Stomach (tissue), 9 donors: ENCODE data around the gene DNAJC28. TPM values are rescaled to one million over a fixed set of nuclear protein-coding genes. Genes with fewer than 3 reads are reported as not detected.

Experiments
- DNase-seq, 2 donors: peaks; one replicate each; pipeline versions ENCODE4 v3.0.0 to v3.0.0-alpha.2; 2013 to 2019
- H3K27ac ChIP-seq, 5 donors: fragments of 200-600 bp in 4 of 5; sonication (generic) in 4 of 5; one replicate each; pipeline ENCODE4 v1.5.1; 2013 to 2019; ENCODE audit warnings: mild to moderate bottlenecking in 1 of 5, moderate library complexity in 1 of 5
- H3K27me3 ChIP-seq, 3 donors: fragments of 200-600 bp; sonication (generic); one replicate each; pipeline ENCODE4 v1.5.1; 2017 to 2019; ENCODE audit warnings: mixed run types in 1 of 3
- H3K36me3 ChIP-seq, 4 donors: fragments of 200-600 bp; sonication (generic); 1 replicate in 3 of 4; 2 replicates in 1 of 4; pipeline ENCODE4 v1.5.1; 2016 to 2019
- H3K4me1 ChIP-seq, 4 donors: fragments of 200-600 bp; sonication (generic); one replicate each; pipeline ENCODE4 v1.5.1; 2016 to 2019
- H3K4me3 ChIP-seq, 4 donors: fragments of 200-600 bp; sonication (generic) in 3 of 4; one replicate each; pipeline ENCODE4 v1.5.1; 2016 to 2019; ENCODE audit warnings: mild to moderate bottlenecking in 1 of 4
- H3K9me3 ChIP-seq, 4 donors: fragments of 200-600 bp; sonication (generic); one replicate each; pipeline ENCODE4 v1.5.1; 2016 to 2019
- EP300 ChIP-seq: sonication (generic); formaldehyde crosslinking; IDR thresholded peaks from one replicate; pipeline ENCODE4 v1.6.1; 2017; ENCODE audit warnings: antibody characterized with exemption
- POLR2A ChIP-seq, 4 donors: fragments of 450-650 bp; IDR thresholded peaks; one replicate each; pipeline ENCODE4 v1.6.1; 2016; ENCODE audit warnings: antibody characterized with exemption in 4 of 4, control low read depth in 2 of 4, mild to moderate bottlenecking in 1 of 4, moderate library complexity in 1 of 4
- POLR2AphosphoS5 ChIP-seq, 3 donors: sonication (generic); formaldehyde crosslinking; IDR thresholded peaks; one replicate each; pipeline ENCODE4 v1.6.1; 2016; ENCODE audit warnings: antibody characterized with exemption in 3 of 3
- WGBS, 5 donors: extraction: QIAGEN DNeasy Blood & Tissue Kit in 3 of 5; methylation state at CpG; one replicate each; pipeline versions ENCODE4 v1.1.5 to v1.1.7; 2013 to 2018; 5-methylcytosine and 5-hydroxymethylcytosine counted together
- intact Hi-C: fragments of 100-400 bp; cut with DNase I; formaldehyde crosslinking; loops from one replicate; pipeline ENCODE4 v1.15.1; 2023; ENCODE audit warnings: low total_unique reads
- polyA plus RNA-seq, 3 donors: library from polyadenylated mRNA; stranded (reverse); fragments of 200-250 nt; gene quantifications; one replicate each; pipeline ENCODE4 v1.2.3, GENCODE V29; 2013
- total RNA-seq, 5 donors: library from RNA; depleted of rRNA; stranded (reverse); fragments of >200 nt; gene quantifications; one replicate each; pipeline versions ENCODE4 v1.1.0 to v1.2.3, GENCODE V29; 2014 to 2016
- TF ChIP-seq, protein P1 (sequence below), 7 experiments: fragments of 450-650 bp in 4 of 7; fragments of 200-600 bp in 3 of 7; sonication (generic) in 3 of 7; IDR thresholded peaks; one replicate each; pipeline ENCODE4 v1.5.1; 2016 to 2019; ENCODE audit warnings: antibody characterized with exemption in 7 of 7, control low read depth in 2 of 7, mild to moderate bottlenecking in 1 of 7
- donor health status: healthy with polysubstance abuse.
- donor health status: Bipolar disorder and iron deficiency.
- donor health status: healthy.

Gene DNAJC28
- total and polyA plus RNA-seq, 8 donors, result 0.43 to 4.3 (median 1.1) TPM; not detected in 1

DNA sequence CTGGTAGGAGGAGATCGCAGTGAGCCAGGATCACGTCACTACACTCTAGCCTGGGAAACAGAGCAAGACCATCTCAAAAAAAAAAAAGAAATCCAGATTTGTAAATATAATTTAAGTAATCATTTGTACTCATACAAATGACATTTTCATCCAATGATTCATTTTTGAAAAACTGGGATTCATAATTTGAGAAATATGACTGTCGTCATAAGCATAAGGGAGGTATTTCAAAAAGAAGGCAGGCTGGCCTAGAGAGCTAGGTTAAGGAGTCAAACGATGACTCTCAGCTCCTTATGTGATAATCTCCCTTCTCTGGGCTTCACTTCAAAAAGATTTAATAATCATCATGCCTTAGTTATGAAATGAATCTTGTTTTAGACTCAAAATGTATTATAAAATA, 48.1 kb upstream of the DNAJC28 start:
- intact Hi-C loops, result loop anchor here (10.0 kb wide), 1 partner anchor 65 kb away; no protein-coding TSS in a partner anchor

DNA sequence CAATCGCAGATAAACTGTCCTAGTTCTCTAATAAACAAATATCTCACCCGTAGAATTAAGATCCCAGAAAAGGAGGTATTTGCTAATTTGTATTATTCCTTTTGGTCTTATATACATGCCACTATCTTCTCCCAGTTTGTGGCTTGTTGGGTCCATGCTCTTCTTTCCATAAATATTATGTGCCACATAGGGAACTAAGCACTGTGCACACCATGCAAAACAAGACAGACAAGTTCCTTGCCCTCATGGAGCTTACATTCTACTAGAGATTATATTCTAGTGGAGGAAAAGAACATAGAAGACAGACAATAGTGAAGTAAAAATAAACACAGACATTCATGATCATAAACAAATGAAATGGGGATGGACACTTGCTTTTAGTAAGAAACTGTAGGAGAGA, 45.7 kb upstream of the DNAJC28 start:
- Histone ChIP-seq H3K27ac (no peak overlapping the region), H3K4me3 (no peak overlapping the region), H3K9me3 (no peaks in the 10 kb centered on the region), H3K36me3 (peaks cover 33 to 70% (median 70%) of the 10 kb centered on the region in 4 donors), H3K27me3 (no peaks in the 10 kb centered on the region), H3K4me1 (peaks cover 15 to 37% (median 22%) of the 10 kb centered on the region in 4 donors)
- DNase-seq, result no peak
- TF ChIP-seq POLR2A (IDR thresholded peaks at IDR 0.05) (no peak), EP300 (no peak), POLR2AphosphoS5 (IDR thresholded peaks at IDR 0.05) (no peak)
- TF ChIP-seq, protein P1, sequence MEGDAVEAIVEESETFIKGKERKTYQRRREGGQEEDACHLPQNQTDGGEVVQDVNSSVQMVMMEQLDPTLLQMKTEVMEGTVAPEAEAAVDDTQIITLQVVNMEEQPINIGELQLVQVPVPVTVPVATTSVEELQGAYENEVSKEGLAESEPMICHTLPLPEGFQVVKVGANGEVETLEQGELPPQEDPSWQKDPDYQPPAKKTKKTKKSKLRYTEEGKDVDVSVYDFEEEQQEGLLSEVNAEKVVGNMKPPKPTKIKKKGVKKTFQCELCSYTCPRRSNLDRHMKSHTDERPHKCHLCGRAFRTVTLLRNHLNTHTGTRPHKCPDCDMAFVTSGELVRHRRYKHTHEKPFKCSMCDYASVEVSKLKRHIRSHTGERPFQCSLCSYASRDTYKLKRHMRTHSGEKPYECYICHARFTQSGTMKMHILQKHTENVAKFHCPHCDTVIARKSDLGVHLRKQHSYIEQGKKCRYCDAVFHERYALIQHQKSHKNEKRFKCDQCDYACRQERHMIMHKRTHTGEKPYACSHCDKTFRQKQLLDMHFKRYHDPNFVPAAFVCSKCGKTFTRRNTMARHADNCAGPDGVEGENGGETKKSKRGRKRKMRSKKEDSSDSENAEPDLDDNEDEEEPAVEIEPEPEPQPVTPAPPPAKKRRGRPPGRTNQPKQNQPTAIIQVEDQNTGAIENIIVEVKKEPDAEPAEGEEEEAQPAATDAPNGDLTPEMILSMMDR (IDR thresholded peaks at IDR 0.05), result no peak
- 85 to 94% (median 89%) methylated on average over 2 of the region's 2 CpGs for WGBS, 5 donors
- intact Hi-C loops, result loop anchor here (10.0 kb wide), 1 partner anchor 68 kb away; no protein-coding TSS in a partner anchor

More for the DNA sequence above, 48.1 kb upstream of the DNAJC28 start:
- Histone ChIP-seq H3K4me1 (peaks cover 15 to 45% (median 26%) of the 10 kb centered on the region in 4 donors), H3K27me3 (no peaks in the 10 kb centered on the region), H3K27ac (no peak overlapping the region), H3K9me3 (no peaks in the 10 kb centered on the region), H3K36me3 (peaks cover 15 to 46% (median 46%) of the 10 kb centered on the region in 4 donors), H3K4me3 (no peak overlapping the region)
- no peak for TF ChIP-seq EP300
- TF ChIP-seq, protein P1 (IDR thresholded peaks at IDR 0.05), result no peak
- no peak for TF ChIP-seq POLR2A (IDR thresholded peaks at IDR 0.05)
- TF ChIP-seq POLR2AphosphoS5 (IDR thresholded peaks at IDR 0.05), result no peak
- 73 to 87% (median 82%) methylated on average over 4 of the region's 4 CpGs for WGBS, 5 donors
- DNase-seq, result no peak

- TF ChIP-seq POLR2A (IDR thresholded peaks at IDR 0.05) (no peak), POLR2AphosphoS5 (IDR thresholded peaks at IDR 0.05) (no peak), EP300 (no peak)
- TF ChIP-seq, protein P1 (IDR thresholded peaks at IDR 0.05), result no peak
- peaks cover 49 to 100% (median 98%) of the 10 kb centered on the region in 4 donors for H3K36me3 ChIP-seq
- no peaks in the 10 kb centered on the region for H3K4me1 ChIP-seq
- H3K4me3 ChIP-seq, result no peak overlapping the region
- no peaks in the 10 kb centered on the region for H3K9me3 ChIP-seq
- no peaks in the 10 kb centered on the region for H3K27me3 ChIP-seq
- WGBS, 5 donors, result 86 to 95% (median 90%) methylated on average over 3 of the region's 3 CpGs
- intact Hi-C loops, result loop anchor here (10.0 kb wide), 1 partner anchor 74 kb away; no protein-coding TSS in a partner anchor
- DNase-seq, result no peak
- no peak overlapping the region for H3K27ac ChIP-seq
These were observed 39.5 kb upstream of the DNAJC28 start for GRCh38 chr21:33531007-33531406.

DNA sequence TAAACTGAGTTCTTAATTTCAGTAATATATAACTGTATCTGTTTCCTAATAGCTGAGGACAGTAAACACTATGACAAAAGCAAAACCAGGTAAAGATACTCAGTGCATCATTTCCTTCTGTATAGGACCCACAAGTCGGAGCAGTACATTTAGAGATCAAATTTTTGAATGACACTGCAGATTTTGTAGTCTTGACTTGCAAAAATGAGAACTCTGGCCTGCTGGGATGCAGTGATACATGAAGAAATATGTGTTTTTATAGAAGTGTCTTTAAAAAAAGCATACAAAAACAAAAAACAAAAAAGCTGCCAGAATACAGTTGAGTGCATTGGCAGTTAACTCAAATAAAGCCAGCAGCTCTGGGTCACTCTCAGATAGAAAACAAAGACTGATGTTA, 31.4 kb upstream of the DNAJC28 start:
- WGBS, 5 donors, result 69 to 81% (median 72%) methylated on average over 1 of the region's 1 CpG
- no peak for DNase-seq
- H3K27ac ChIP-seq, result no peak overlapping the region
- peaks cover 30 to 81% (median 73%) of the 10 kb centered on the region in 4 donors for H3K36me3 ChIP-seq
- H3K27me3 ChIP-seq, result no peaks in the 10 kb centered on the region
- TF ChIP-seq POLR2AphosphoS5 (IDR thresholded peaks at IDR 0.05), result no peak
- no peak for TF ChIP-seq EP300
- intact Hi-C loops, result no loop called here
- no peak overlapping the region for H3K4me3 ChIP-seq
- no peaks in the 10 kb centered on the region for H3K4me1 ChIP-seq
- H3K9me3 ChIP-seq, result no peaks in the 10 kb centered on the region

- no peaks in the 10 kb centered on the region for H3K4me1 ChIP-seq
- no peak overlapping the region for H3K27ac ChIP-seq
- intact Hi-C loops, result no loop called here
- no peaks in the 10 kb centered on the region for H3K27me3 ChIP-seq
- TF ChIP-seq POLR2A (IDR thresholded peaks at IDR 0.05), result no peak
- TF ChIP-seq EP300, result no peak
- TF ChIP-seq, protein P1 (IDR thresholded peaks at IDR 0.05), result no peak
- no peak for TF ChIP-seq POLR2AphosphoS5 (IDR thresholded peaks at IDR 0.05)
- peaks cover 28 to 81% (median 73%) of the 10 kb centered on the region in 4 donors for H3K36me3 ChIP-seq
- H3K9me3 ChIP-seq, result no peaks in the 10 kb centered on the region
- no peak for DNase-seq
- H3K4me3 ChIP-seq, result no peak overlapping the region
- 81 to 87% (median 85%) methylated on average over 5 of the region's 5 CpGs for WGBS, 5 donors
These were observed 30.9 kb upstream of the DNAJC28 start for GRCh38 chr21:33522297-33522952.
